DMS 273 treated with DMSO at 0.1 percent for 48 hours (cell line): Measurements from ENCODE around the gene GABRG3.
"Not testable (repeated sequence)": the region's sequence is repeated elsewhere in the genome, so short reads cannot be mapped to it uniquely, and the experiment has no call there.

ENCODE experiments used
- DNase-seq: peaks from one replicate; lab custom pipeline; 2025; lab: John Stamatoyannopoulos, UW

The GABRG3 gene

GRCh38 chr15:26996250-26996649, 25.3 kb downstream of the GABRG3 start:
- DNase-seq = no peak

DNA sequence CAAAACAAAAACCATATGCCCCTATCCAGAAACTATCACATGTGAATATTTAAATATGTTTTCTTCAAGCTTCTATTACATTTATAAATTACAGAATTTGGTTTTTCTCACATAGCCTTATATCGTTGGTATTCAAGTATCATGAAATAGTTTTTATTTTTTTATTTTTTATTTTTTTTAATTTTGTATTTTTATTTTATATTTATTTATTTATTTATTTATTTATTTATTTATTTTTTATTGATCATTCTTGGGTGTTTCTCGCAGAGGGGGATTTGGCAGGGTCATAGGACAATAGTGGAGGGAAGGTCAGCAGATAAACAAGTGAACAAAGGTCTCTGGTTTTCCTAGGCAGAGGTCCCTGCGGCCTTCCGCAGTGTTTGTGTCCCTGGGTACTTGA, 32.0 kb downstream of the GABRG3 start:
- not testable (repeated sequence) for DNase-seq

DNA sequence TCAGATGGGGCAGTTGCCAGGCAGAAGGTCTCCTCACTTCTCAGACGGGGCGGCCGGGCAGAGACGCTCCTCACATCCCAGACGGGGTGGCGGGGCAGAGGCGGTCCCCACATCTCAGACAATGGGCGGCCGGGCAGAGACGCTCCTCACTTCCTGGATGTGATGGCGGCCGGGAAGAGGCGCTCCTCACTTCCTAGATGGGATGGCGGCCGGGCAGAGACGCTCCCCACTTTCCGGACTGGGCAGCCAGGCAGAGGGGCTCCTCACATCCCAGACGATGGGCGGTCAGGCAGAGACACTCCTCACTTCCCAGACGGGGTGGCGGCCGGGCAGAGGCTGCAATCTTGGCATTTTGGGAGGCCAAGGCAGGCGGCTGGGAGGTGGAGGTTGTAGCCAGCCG, 33.2 kb downstream of the GABRG3 start:
- not testable (repeated sequence) for DNase-seq

GRCh38 chr15:27017168-27017809, 46.3 kb downstream of the GABRG3 start:
- DNase-seq = peak; percentile 48

GRCh38 chr15:27019687-27020086, 48.7 kb downstream of the GABRG3 start:
- DNase-seq = no peak

DNA sequence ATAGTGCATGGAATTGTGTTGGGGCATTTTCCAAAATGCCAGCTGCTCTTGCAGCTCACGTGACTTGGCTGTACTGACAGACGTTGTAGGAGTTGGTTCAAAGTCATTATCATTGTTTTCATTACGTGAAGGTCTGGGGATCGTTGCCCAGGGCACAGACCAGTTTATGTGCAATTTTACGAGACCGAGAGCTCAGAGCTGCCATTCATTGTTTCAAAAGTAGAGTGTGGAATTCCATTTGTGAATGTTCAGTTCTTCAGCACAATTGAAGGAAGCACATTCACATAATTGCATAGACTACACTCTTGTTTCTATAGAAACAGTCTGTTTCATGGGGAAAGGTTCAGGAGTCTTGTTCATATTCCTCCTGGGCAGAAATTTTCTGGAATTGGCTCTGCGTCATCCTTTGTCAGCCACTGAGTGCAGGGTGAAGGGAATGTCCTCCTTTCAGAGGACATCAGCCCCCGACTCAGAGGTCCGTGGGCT, 54.5 kb downstream of the GABRG3 start:
- DNase-seq = no peak

- no peak for DNase-seq
These were observed 56.2 kb downstream of the GABRG3 start for GRCh38 chr15:27027229-27027628.

DNA sequence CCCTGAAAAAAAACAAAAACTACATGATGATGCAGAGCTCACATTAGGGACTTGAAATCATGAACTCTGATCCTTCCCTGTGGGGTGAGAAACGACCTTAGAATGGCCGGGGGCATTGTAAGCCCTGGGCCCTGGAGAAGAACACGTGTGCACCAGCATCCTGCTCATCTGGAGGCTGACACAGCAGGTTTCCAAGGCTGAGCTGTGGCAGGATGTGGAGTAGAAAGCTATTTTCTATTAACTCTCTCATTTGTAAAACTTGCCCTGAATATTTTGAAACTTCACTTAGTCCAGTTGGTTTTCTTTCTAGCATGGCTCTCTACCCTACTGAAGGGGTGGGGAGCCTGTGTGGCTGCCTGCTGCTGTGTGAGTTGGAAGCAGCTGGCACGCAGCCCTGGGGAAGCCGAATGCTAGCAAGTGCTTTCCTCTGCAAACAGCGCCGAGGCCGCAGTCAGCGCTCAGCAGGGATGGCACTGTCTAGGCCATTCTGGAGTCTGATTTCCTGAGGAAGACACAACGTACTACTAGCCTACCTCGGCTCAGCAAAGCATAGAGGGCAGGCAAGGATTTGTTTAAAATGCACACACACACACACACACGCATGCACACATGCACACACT, 58.0 kb downstream of the GABRG3 start:
- DNase-seq = no peak

DNA sequence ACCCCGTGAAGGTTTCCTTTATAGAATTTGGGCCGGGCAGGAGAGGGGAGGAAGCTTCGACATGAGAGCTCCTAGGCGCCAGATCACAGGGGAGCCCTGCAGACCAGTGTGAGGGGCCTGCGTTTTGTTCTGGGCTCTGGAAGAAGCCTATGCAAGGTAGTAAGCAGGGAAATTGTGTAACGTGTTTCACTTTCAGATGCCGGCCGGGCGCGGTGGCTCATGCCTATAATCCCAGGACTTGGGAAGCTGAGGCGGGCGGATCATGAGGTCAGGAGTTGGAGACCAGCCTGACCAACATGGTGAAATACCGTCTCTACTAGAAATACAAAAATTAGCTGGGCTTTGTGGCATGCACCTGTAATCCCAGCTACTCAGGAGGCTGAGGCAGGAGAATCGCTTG, 65.2 kb downstream of the GABRG3 start:
- DNase-seq = no peak

DNA sequence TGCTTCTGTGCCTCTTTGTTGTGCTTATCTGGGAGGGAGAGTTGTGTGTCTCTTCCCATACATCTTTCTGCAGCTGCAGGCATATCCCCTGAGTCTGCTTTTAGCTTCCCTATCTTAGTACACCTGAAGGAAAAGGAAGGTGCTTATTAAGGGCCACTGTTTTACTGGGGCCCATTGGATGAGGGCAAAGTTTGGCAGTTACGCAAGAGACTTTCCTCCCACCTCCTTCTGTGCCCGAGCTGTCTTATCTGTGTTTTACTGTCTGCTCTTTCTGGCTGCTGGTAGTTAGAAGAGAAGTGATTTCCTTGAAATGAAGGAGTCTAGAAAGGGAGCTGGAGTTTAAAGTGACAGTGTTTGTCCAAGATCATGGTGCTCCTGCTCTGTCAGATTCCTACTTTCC, 66.5 kb downstream of the GABRG3 start:
- no peak for DNase-seq

DNA sequence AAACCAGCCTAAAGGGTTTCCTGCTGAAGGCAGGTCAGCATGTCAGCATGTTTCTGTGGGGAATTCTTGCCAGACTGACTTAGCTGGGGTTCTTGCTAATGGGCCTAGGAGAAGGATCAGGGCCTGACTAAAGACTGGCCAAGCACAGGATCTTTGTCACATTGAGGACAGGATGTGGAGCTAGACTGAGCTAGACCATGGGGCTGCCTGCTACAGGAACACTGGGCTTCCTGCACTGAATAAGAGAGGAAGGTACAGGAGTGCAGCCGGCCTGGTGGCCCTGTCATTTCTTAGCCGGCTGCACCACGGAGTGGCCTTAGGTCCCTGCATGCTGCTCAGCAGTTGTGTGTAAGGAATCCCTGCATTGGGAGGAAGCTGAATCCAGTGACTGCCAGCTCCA, 68.2 kb downstream of the GABRG3 start:
- no peak for DNase-seq

DNA sequence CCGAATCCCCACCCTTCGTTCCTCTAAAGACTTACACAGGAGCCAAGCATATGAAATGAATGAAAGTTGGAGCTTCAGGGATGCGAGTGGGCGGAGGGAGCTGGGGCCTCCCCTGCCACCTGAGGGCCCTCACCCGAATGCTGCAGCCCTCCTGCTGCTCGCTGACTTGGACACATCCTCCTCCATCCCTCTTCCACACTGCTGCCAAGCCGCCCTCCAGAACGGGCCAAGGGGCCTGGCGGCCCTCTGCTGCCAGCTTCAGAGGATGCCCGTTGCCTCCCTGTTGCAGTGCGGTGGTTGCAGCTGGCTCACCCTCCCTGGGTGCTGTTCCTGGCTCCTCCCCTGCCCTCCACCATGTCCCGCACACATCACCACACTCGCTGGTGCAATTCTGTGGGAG, 71.2 kb downstream of the GABRG3 start:
- DNase-seq = no peak

DNA sequence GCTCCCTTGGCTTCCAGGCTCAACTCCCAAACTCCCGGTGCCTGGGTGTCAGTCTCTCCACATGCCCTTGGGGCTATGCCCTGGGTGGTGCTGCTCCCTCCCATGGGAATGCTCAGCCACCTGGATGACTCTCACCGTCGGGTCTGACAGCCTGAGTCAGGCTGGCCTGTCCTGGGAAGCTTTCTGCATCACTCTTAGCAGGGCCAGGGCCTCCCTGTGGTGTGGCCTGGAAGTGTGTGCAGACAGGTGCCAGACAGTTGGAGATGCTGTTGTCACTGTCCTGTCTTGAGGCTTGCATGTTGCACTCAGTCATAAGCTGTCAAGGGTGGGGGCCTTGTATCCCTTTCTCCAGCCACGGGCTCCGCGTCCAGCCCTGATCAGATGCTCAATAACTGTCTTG, 71.7 kb downstream of the GABRG3 start:
- DNase-seq = no peak

DNA sequence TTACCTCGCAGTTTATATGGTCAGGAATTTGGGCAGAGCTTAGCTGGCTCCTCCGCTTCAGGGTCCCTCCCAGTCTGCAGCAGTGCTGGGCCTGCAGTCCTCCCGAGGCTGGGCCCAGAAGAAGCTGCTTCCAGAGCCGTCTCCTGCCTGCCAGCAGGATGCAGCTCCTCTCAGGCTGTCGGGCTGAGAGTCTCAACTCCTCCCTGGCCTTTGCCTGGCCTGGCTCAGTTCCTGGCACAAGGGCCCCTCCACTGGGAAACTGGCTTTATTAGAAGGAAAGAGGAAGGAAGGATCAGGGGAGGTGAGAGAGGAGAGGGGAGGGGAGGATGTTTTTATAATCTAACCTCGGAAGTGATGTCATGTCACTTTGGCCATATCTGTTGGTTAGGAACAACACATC, 72.8 kb downstream of the GABRG3 start:
- no peak for DNase-seq

- DNase-seq = no peak
These were observed 74.8 kb downstream of the GABRG3 start for GRCh38 chr15:27045796-27046195.

GRCh38 chr15:27046880-27047279, 75.9 kb downstream of the GABRG3 start:
- DNase-seq = no peak

- DNase-seq = no peak
These were observed 79.2 kb downstream of the GABRG3 start for GRCh38 chr15:27050163-27050562.

- DNase-seq = no peak
These were observed 83.4 kb downstream of the GABRG3 start for GRCh38 chr15:27054426-27054825.

- no peak for DNase-seq
These were observed 87.1 kb downstream of the GABRG3 start for GRCh38 chr15:27057904-27058645.

- DNase-seq = no peak
These were observed 88.0 kb downstream of the GABRG3 start for GRCh38 chr15:27058939-27059338.

GRCh38 chr15:27059610-27060202, 88.7 kb downstream of the GABRG3 start:
- peak; percentile 20 for DNase-seq

DNA sequence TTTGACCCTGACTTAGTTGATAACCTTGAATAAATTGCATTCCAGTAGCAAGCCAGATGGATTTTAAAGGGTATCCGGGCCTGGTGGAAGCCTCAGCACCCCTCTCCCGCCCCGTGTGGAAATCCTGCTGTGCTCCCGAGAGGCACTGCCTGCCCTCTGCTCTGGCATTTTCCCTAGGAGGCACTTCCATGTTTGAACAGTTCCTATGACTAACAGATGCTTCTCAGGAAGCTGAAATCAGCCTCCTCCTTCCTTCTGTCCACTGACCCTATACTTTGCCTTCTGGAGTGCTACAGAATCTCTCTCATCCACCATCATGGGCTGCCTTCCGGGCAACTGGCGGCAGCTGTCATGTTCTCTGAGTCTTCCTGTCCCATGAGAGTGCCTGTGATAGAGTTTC, 90.8 kb downstream of the GABRG3 start:
- peak; percentile 18 for DNase-seq

GRCh38 chr15:27062951-27063350, 92.0 kb downstream of the GABRG3 start:
- no peak for DNase-seq
